Measurements from ENCODE around the gene ANKRD40CL.

GRCh38 chr17:50783193-50783660, 15.9 kb upstream of the ANKRD40CL start:
- TF ChIP-seq, protein P1, sequence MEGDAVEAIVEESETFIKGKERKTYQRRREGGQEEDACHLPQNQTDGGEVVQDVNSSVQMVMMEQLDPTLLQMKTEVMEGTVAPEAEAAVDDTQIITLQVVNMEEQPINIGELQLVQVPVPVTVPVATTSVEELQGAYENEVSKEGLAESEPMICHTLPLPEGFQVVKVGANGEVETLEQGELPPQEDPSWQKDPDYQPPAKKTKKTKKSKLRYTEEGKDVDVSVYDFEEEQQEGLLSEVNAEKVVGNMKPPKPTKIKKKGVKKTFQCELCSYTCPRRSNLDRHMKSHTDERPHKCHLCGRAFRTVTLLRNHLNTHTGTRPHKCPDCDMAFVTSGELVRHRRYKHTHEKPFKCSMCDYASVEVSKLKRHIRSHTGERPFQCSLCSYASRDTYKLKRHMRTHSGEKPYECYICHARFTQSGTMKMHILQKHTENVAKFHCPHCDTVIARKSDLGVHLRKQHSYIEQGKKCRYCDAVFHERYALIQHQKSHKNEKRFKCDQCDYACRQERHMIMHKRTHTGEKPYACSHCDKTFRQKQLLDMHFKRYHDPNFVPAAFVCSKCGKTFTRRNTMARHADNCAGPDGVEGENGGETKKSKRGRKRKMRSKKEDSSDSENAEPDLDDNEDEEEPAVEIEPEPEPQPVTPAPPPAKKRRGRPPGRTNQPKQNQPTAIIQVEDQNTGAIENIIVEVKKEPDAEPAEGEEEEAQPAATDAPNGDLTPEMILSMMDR (IDR thresholded peaks at IDR 0.05): peak; percentile 99
- no peak for TF ChIP-seq POLR2AphosphoS5 (IDR thresholded peaks at IDR 0.05; ENCODE audit: low read depth, low read length)
- TF ChIP-seq REST (IDR thresholded peaks at IDR 0.05; ENCODE audit: insufficient read depth in 1 of 2, low read depth in 2 of 2, low read length in 1 of 2): 0 out of 4 replicates have a peak, but pooled peaks of 1 of the 2 experiments have one; percentile 27
- no peak for TF ChIP-seq TCF7L2 (IDR thresholded peaks at IDR 0.05; ENCODE audit: low read depth, low read length)

Measured in Panc1 (cell line).